Stimulated activated CD8-positive, alpha-beta memory T cell treated with anti-CD3 and anti-CD28 coated beads, Interleukin-15, amount 100 ng/mL, for 24 hours (primary cell): ENCODE measurements around the gene CYP27B1.

Experiments used
- DNase-seq: peaks from one replicate; pipeline ENCODE4 v3.0.0-alpha.2; 2020; ENCODE audit warnings: low read depth

The CYP27B1 gene

DNA sequence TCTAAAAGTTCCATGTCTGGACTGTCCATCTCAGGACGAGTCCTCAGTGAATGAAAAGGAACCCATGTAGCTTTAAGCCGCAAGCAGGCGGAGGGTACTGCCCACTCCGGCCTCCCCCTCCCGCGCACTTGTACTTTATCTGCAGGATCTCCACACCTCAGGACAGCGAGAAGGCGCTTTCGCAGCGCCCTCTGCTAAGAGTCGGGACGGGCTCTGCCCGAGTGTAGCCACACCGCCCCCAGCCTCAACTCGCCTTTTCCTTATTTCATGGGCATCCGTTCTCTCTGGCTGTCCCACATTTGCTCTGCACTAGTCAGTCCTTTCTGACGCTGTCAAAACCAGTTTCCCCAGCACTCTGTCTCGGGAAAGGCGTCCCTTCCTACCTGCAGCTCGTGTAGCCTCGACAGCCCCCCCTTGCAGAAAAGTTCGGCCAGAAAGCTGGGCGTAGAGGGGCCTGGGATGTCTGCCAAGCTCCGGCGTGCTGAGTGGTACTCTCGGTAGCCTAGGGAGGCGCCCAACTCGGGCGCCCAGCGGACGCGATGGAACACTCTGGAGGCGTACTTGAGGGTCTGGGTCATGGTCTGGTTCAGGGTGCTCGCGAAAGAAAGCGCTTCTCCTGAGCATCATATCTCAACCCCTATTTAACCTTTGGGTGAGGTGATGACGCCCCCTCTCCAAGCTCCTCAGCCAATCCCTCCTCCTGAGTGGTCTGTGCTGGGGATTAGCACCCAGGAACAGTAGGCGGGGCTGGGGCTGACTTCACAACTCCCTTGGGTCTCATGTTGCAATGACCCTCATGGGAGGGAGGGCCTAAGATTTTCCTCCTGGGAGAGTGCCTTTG, at the start of gene CYP27B1:
CYP27B1 (minus strand) TSS at position 615 of the 841 bp plus-strand sequence; CDS start at position 578, 37 bp downstream.
- no peak for DNase-seq

GRCh38 chr12:57816001-57816854, 49.4 kb upstream of the CYP27B1 start:
- DNase-seq, result no peak

GRCh38 chr12:57815177-57816000, 48.5 kb upstream of the CYP27B1 start:
- no peak for DNase-seq

GRCh38 chr12:57813971-57814772, 47.3 kb upstream of the CYP27B1 start:
- DNase-seq, result no peak

DNA sequence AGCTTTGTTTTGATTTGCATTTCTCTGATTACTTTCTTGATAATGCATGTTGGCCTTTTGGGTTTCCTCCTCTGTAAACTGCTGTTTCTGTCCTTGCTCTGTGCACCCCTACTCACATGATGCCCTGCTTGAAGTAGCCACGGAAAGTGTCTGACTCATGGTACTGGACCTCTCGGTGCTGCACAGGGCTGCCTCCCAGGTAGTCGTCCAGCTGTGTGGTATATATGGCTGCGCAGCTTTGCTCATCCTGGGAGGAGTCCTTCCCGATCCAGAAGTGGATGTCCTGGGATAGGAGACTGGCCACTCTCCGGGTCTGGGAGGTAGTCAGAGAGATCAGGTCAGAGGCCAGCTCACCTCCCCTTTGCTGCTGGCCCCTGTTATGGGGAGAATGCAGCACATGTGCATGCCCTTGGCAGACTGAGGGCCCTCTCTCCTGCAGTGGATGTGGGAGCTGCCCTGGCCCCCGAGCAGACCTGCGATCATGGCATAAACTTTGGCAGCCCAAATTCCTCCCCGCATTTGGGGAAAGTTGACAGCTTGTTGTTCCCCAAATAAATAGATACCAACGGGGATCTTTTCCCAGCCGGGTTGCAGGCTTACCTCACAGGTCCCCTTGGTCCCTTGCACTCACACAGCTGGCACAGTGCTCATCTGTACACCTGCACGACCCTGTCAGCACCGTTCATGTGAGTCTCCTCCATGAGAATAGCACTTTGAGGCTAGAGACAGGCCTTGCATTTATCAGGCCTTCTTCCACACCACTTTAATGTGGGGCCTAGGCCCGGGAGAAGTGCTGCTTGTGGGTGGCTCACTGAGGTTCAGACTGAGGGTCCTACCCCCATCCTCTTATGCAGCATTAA, 46.5 kb upstream of the CYP27B1 start:
- no peak for DNase-seq

- DNase-seq, result no peak
These were observed 44.3 kb upstream of the CYP27B1 start for GRCh38 chr12:57811028-57811755.

DNA sequence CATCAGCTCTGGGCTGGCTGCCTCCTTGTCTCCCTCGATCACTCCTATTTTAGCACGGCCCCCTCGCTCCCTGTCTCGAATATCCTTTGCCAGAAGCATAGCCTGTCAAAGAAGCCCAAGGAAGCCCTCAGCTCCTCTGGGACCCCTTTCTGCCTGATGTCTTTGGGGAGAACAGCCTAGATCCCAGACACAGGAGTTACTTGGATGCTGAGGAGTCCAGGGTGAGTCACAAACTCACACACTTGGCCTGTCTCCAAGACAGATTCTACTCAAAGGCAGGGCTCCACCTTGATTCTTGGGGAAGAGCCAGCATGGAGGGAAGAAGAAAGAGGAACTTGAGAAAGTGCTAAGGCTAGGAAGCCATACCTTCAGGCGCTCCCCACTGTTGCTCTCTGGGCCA, 43.6 kb upstream of the CYP27B1 start:
- no peak for DNase-seq

DNA sequence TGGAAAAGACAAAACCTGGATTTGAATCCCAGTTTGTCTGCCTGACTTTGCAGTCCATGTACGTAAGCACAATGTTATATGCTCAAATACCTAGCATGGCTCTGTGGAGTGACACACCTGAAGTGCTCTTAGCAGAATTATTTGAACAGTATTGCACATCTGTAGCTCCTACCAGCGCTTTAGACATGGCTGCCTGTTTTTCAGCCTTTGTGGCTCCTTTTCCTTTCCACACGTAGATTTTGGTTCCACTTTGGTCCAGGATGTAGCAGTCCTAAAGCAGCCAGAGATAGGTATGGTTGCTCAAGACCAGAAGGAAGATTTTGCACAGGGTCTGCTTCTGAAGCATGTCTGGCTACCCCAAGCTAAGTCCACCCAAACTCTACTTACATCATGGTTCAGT, 42.5 kb upstream of the CYP27B1 start:
- no peak for DNase-seq

- no peak for DNase-seq
These were observed 41.5 kb upstream of the CYP27B1 start for GRCh38 chr12:57808351-57808750.

- no peak for DNase-seq
These were observed 40.4 kb upstream of the CYP27B1 start for GRCh38 chr12:57807285-57807684.

GRCh38 chr12:57806677-57807076, 39.8 kb upstream of the CYP27B1 start:
- no peak for DNase-seq

DNA sequence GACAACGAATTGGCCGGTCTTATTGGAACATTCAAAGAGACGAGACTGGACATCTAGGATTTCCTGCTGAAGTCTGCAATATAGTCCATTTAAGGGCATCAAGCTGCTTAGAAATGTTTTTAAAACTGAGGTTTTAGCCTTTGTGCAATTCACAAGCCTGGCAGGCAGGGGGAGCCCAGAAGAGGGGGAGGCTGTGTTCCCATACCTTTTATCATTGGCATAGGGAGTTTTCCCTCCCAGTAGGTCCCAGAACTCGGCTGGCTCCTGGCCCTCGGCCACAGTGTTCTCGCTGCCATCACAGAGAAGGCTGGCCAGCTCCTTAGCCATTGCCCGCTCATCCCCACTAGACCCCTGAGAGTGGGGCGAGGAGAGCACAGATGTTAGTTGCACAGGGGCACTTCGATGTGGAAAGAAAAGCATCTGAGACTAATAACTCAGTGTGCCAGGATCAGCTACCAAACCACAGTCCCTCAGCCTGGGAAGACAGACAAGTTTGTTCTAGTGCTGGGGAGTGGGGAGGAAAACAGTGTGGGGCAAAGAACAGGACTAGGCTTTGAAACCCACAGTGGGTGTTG, 36.5 kb upstream of the CYP27B1 start:
- no peak for DNase-seq

DNA sequence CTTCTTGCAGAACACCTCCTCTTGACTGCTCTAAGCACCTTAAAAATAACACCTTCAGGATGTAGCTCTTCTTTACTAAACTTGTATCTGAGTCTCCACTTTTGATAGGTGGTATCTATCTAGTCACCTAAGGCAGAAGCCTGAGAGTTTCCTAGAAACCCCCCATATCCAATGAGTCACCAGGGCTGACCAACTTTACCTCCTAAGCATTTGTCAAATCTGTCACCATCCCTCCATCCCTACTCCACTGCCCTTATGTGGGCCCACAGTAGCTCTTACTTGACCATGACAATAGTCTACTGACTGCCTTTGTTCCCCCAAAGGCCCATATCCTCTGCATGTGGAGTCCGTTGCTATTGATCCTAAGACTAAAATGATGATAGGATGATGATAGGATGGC, 35.7 kb upstream of the CYP27B1 start:
- no peak for DNase-seq

DNA sequence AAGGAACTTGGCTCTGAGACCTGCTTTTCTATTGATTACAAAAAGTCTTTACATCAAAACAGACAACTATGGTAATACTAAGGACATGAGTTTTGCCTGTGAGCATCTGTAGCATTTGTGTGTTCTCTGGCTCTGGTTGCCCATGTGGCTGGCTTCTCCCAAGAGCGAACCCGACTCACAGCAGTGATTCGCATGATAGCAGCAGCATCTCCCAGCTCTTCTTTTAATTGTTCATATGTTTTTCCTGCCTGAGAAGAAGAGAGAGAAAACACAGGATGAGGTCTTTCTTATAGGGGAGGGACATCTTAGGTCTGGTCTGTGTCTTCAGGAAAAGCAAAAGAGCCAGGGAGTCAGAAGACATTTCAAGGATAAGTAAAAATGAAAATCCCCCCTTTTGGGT, 34.1 kb upstream of the CYP27B1 start:
- no peak for DNase-seq

DNA sequence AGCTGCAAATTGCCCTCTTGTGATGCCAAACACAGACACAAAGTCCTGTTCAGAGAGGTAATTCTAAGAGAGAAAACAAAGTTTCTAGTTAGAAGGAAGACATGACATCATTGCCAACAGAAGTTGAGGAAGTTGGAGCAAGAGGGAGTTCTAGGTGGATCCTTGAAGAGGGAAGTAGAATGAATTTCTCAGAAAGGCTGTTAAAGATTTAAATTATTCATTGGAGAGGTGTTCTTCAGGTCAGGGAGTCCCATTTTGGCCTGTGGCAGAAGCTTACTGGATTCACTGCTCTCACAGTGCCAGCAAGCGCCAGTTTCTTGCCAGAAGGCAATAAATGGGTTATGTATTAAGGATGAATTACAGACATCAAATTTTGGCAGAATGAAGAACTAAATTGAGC, 31.1 kb upstream of the CYP27B1 start:
- DNase-seq, result no peak

- no peak for DNase-seq
These were observed 30.1 kb upstream of the CYP27B1 start for GRCh38 chr12:57796996-57797395.

DNA sequence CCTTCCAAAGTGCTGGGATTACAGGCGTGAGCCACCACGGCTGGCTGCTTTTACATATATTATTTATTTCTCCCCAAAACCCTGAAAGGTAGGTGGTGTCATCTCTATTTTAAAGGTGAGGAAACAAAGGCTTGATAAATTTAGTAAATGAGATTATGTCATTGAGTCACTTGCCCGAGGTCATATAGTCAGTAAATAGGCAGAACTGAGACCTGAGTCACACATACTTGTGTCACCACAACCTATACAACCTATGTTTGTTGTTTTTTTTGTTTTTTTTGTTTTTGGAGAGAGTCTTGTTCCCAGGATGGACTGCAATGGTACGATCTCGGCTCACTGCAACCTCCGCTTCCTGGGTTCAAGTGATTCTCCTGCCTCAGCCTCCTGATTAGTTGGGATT, 28.5 kb upstream of the CYP27B1 start:
- no peak for DNase-seq

- DNase-seq, result no peak
These were observed 27.0 kb upstream of the CYP27B1 start for GRCh38 chr12:57793920-57794319.

GRCh38 chr12:57783861-57784260, 17.0 kb upstream of the CYP27B1 start:
- no peak for DNase-seq

GRCh38 chr12:57783466-57783801, 16.6 kb upstream of the CYP27B1 start:
- DNase-seq, result no peak
